Lower leg skin (tissue), 3 donors: ENCODE measurements around the gene PLXNC1.

ENCODE experiments used
- POLR2A ChIP-seq, 2 donors: fragments of 450-650 bp; IDR thresholded peaks; one replicate each; pipeline ENCODE4 v1.6.1; 2016 to 2017; ENCODE audit warnings: antibody characterized with exemption in 2 of 2, mild to moderate bottlenecking in 1 of 2, moderate library complexity in 1 of 2
- TF ChIP-seq, protein P1 (sequence below), 3 donors: fragments of 450-650 bp; IDR thresholded peaks; one replicate each; pipeline ENCODE4 v1.5.1; 2016; ENCODE audit warnings: antibody characterized with exemption in 3 of 3, mild to moderate bottlenecking in 3 of 3, moderate library complexity in 2 of 3

DNA sequence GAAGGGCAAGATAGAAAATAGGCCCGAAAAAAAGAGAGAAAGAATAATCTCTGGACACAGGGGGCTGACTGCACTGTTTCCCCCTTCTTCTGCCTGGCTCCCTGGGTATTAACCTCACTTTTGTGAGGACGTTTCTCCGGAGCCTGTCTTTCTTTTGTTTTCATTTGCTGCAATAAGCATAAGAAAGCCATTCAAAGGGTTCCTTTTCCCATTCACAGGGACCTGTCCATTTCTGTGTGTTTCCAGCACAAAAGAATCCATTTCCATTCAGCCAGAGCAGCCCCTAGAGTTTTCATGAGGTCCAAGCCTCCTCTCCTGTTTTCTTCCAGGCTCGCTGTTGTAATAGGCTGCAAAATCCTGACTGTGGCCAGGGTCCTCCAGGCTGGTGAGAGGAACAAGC, 16.8 kb downstream of the PLXNC1 start:
- TF ChIP-seq, protein P1, sequence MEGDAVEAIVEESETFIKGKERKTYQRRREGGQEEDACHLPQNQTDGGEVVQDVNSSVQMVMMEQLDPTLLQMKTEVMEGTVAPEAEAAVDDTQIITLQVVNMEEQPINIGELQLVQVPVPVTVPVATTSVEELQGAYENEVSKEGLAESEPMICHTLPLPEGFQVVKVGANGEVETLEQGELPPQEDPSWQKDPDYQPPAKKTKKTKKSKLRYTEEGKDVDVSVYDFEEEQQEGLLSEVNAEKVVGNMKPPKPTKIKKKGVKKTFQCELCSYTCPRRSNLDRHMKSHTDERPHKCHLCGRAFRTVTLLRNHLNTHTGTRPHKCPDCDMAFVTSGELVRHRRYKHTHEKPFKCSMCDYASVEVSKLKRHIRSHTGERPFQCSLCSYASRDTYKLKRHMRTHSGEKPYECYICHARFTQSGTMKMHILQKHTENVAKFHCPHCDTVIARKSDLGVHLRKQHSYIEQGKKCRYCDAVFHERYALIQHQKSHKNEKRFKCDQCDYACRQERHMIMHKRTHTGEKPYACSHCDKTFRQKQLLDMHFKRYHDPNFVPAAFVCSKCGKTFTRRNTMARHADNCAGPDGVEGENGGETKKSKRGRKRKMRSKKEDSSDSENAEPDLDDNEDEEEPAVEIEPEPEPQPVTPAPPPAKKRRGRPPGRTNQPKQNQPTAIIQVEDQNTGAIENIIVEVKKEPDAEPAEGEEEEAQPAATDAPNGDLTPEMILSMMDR (IDR thresholded peaks at IDR 0.05) = no peak
- no peak for TF ChIP-seq POLR2A (IDR thresholded peaks at IDR 0.05)
